CD4-positive, alpha-beta T cell (primary cell): ENCODE data around the gene LRG1. TPM values are rescaled to one million over a fixed set of nuclear protein-coding genes. Genes with fewer than 3 reads are reported as not detected.

Experiments used
- ATAC-seq: fragments of 200-7000 bp; cut with Tn5 transposase; one replicate; pipeline ENCODE4 v1.10.0; 2022; ENCODE audit warnings: mild to moderate bottlenecking; ENCODE audit not compliant: poor library complexity
- CTCF ChIA-PET: fragments of 350-600 bp; sonication (Branson Sonifier 250); formaldehyde crosslinking; loops from one replicate; lab custom pipeline; 2021; ENCODE audit warnings: antibody characterized with exemption, inconsistent platforms; lab: Charles Lee
- POLR2A ChIA-PET: fragments of 350-600 bp; sonication (Branson Sonifier 250); formaldehyde crosslinking; loops from one replicate; lab custom pipeline; 2021; ENCODE audit warnings: antibody characterized with exemption, inconsistent platforms; lab: Charles Lee
- DNase-seq, 14 experiments: peaks; one replicate each; pipeline ENCODE4 v3.0.0-alpha.2; 2013 to 2020; ENCODE audit warnings: mixed read lengths in 2 of 14
- H3K27ac ChIP-seq, 2 donors: one replicate each; pipeline versions ENCODE4 v1.5.1 to v1.7.0; 2013; ENCODE audit warnings: low read length in 2 of 2, low read depth in 1 of 2, mild to moderate bottlenecking in 1 of 2
- H3K27me3 ChIP-seq, 2 experiments: 1 replicate in 1 of 2; 2 replicates in 1 of 2; pipeline versions ENCODE4 v1.6.1 to v1.7.0; 2013; ENCODE audit warnings: low read length in 2 of 2, control low read depth in 1 of 2, mild to moderate bottlenecking in 1 of 2, moderate library complexity in 1 of 2; ENCODE audit not compliant: insufficient read depth in 2 of 2, control insufficient read depth in 1 of 2
- H3K36me3 ChIP-seq: one replicate; pipeline ENCODE4 v1.6.1; 2013; ENCODE audit warnings: low read length, control low read depth; ENCODE audit not compliant: insufficient read depth
- H3K4me1 ChIP-seq: one replicate; pipeline ENCODE4 v1.6.1; 2013; ENCODE audit warnings: low read length, control low read depth; ENCODE audit not compliant: insufficient read depth
- H3K4me3 ChIP-seq: one replicate; pipeline ENCODE4 v1.5.1; 2013; ENCODE audit warnings: mild to moderate bottlenecking, low read length, moderate library complexity
- H3K9me3 ChIP-seq, 2 experiments: 1 replicate in 1 of 2; 2 replicates in 1 of 2; pipeline versions ENCODE4 v1.6.1 to v1.7.0; 2013; ENCODE audit warnings: low read length in 2 of 2, mild to moderate bottlenecking in 2 of 2, control low read depth in 1 of 2, moderate library complexity in 1 of 2; ENCODE audit not compliant: control insufficient read depth in 1 of 2, insufficient read depth in 1 of 2
- H3K27ac Mint-ChIP-seq: one replicate; pipeline ENCODE4 v1.8.0; 2020; ENCODE audit warnings: mixed read lengths
- H3K27me3 Mint-ChIP-seq: one replicate; pipeline ENCODE4 v1.8.0; 2021; ENCODE audit warnings: mixed read lengths
- H3K36me3 Mint-ChIP-seq: one replicate; pipeline ENCODE4 v1.8.0; 2021; ENCODE audit warnings: low read depth, mixed read lengths
- H3K4me1 Mint-ChIP-seq: one replicate; pipeline ENCODE4 v1.8.0; 2021; ENCODE audit warnings: low read depth, mixed read lengths
- H3K4me3 Mint-ChIP-seq: one replicate; pipeline ENCODE4 v1.8.0; 2020; ENCODE audit warnings: mild to moderate bottlenecking, mixed read lengths
- H3K9me3 Mint-ChIP-seq: one replicate; pipeline ENCODE4 v1.8.0; 2020; ENCODE audit warnings: mixed read lengths
- intact Hi-C, 2 experiments: fragments of 100-400 bp; cut with DNase I in 1 of 2; cut with micrococcal nuclease in 1 of 2; formaldehyde crosslinking; loops; one replicate each; pipeline versions ENCODE4 v1.15.1 to v1.9.0; 2023 to 2025; cut with DNase I, micrococcal nuclease
- total RNA-seq, 174 experiments: library from RNA in 2 of 174; stranded (reverse) in 2 of 174; gene quantifications; one replicate each; pipeline ENCODE4 v1.2.3 and lab custom pipeline; 2021 to 2026
- TF ChIP-seq, protein P1 (sequence below): fragments of 200-600 bp; IDR thresholded peaks from one replicate; pipeline ENCODE4 v1.8.0; 2022; ENCODE audit warnings: antibody characterized with exemption, mild to moderate bottlenecking

The LRG1 gene
- total RNA-seq, 2 experiments from 2014 or later: not detected

DNA sequence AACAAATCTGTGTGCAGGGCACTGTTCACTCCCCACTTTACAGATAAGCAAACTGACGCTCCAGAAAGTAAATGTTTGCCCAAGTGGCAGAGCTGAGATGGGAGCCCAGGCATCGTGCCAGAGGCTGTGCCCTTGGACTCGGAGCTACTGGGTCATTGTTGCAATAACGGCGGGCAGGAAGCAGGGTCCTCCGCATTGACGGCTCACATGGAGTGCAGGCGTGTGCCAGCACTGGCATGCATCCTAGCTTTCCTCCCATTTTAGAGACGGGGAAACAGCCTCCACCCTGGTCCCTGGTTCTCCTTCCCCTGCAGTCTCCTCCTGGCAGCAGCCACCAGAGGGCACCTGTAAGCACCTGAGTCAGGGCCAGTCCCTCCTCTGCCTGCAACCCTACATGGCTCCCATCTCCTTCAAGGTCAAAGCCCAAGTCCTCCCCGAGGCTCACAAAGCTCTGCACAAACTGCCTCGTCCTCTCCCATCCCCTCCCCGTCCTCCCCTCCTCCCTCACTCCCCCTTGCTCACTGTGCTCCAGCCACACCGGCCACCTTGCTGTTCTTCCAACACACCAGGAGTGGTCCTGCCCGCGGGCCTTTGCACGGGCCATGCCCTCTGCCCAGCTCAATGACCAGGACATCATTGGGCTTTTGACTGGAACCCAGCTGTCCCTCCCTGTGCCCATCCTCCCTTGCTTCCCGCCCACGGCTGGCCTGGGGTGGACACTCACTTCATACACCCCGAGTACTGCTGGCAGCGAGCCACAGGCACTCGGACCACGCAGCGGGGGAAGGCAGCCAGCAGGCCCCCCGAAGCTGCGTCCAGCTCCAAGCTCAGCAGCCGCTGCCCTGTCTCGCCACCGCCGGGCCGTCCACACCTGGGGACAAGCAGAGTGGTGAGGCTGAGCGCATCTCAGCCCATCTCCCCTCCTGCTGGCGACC lies 7.7 kb upstream of the LRG1 start:
- DNase-seq (peak in 3 of 14 experiments; percentile 12 to 37 (median 30)), ATAC-seq (no peak)
- Mint-ChIP-seq H3K27me3 (peaks cover 5% of the 10 kb centered on the region), H3K27ac (no peak overlapping the region), H3K9me3 (no peaks in the 10 kb centered on the region), H3K36me3 (no peaks in the 10 kb centered on the region), H3K4me1 (no peaks in the 10 kb centered on the region), H3K4me3 (no peak overlapping the region)
- POLR2A ChIA-PET: no interaction called here
- Histone ChIP-seq H3K36me3 (no peaks in the 10 kb centered on the region), H3K4me3 (no peak overlapping the region), H3K27ac (no peak overlapping the region), H3K27me3 (no peaks in the 10 kb centered on the region), H3K4me1 (no peaks in the 10 kb centered on the region), H3K9me3 (peaks cover 0 to 8% of the 10 kb centered on the region in 2 experiments)
- CTCF ChIA-PET: no interaction called here
- TF ChIP-seq, protein P1, sequence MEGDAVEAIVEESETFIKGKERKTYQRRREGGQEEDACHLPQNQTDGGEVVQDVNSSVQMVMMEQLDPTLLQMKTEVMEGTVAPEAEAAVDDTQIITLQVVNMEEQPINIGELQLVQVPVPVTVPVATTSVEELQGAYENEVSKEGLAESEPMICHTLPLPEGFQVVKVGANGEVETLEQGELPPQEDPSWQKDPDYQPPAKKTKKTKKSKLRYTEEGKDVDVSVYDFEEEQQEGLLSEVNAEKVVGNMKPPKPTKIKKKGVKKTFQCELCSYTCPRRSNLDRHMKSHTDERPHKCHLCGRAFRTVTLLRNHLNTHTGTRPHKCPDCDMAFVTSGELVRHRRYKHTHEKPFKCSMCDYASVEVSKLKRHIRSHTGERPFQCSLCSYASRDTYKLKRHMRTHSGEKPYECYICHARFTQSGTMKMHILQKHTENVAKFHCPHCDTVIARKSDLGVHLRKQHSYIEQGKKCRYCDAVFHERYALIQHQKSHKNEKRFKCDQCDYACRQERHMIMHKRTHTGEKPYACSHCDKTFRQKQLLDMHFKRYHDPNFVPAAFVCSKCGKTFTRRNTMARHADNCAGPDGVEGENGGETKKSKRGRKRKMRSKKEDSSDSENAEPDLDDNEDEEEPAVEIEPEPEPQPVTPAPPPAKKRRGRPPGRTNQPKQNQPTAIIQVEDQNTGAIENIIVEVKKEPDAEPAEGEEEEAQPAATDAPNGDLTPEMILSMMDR: no peak
- intact Hi-C loops: no loop called here

DNA sequence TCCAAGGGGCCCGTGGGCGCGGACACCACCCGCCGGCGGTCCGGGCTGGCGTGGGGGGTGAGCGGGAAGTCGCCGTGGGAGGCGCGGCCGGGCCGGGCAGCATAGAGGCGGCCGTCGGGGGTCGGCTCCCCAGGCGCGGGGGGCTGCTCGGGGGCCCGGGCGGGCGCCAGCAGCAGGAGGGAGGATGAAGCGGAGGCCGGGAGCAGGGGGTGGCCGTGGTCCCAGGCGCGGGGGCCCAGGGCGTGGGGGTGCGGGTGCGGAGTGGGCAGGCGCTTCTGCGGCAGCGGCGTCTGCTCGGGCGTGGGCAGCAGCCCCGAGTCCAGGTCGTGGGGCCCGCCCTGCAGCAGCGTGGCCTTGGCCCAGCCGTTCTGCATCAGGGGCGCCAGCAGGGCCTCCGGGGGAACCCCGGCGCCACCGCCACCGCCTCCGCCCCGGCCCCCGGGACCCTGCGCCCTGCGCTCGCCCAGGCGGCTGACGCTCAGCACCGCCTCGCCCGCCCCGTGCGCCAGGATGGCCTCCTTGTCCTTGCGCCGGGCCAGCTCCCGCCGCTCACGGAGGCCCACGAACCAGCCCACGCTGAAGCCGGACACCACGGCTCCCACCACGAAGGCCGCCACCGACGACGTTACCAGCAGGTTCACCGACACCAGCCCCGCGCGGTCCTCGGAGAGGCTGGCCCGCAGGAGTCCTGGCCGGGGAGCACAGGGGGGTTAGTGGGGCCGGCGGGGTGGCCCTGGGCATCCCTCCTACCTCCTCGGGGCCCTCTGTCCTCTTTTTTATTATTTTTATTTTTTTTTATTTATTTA lies 4.2 kb upstream of the LRG1 start:
- H3K4me3 ChIP-seq: no peak overlapping the region

More for the DNA sequence above, 4.2 kb upstream of the LRG1 start:
- H3K27ac Mint-ChIP-seq: no peak overlapping the region
- TF ChIP-seq, protein P1: no peak
- no peaks in the 10 kb centered on the region for H3K4me1 Mint-ChIP-seq
- no peak overlapping the region for H3K4me3 Mint-ChIP-seq
- Histone ChIP-seq H3K9me3 (peaks cover 0 to 20% of the 10 kb centered on the region in 2 experiments), H3K36me3 (no peaks in the 10 kb centered on the region), H3K27me3 (peaks cover 5 to 9% of the 10 kb centered on the region in 2 experiments), H3K4me1 (peaks cover 7% of the 10 kb centered on the region), H3K27ac (no peak overlapping the region)
- ATAC-seq (no peak), DNase-seq (no peak)
- intact Hi-C loops: no loop called here
- H3K9me3 Mint-ChIP-seq: no peaks in the 10 kb centered on the region
- POLR2A ChIA-PET: no interaction called here
- peaks cover 21% of the 10 kb centered on the region for H3K27me3 Mint-ChIP-seq
- CTCF ChIA-PET: no interaction called here
- H3K36me3 Mint-ChIP-seq: no peaks in the 10 kb centered on the region
